Measurements from ENCODE around the gene MIAT. TPM values are rescaled to one million over a fixed set of nuclear protein-coding genes. Genes with fewer than 3 reads are reported as not detected.

Gene MIAT
- total RNA-seq, 1 donor from 2014 or later, result 7.0 TPM

- Mint-ChIP-seq H3K27me3 (ENCODE audit: low read depth) (no peaks in the 10 kb centered on the region), H3K36me3 (no peaks in the 10 kb centered on the region), H3K9me3 (no peaks in the 10 kb centered on the region), H3K27ac (no peak overlapping the region), H3K4me3 (no peak overlapping the region), H3K4me1 (peaks cover 2% of the 10 kb centered on the region)
- DNase-seq (ENCODE audit: low spot score in 2 of 2, unreplicated experiment in 2 of 2), result no peak
- TF ChIP-seq CTCF (IDR thresholded peaks at IDR 0.05; ENCODE audit: unreplicated experiment), result no peak
These were observed 58.1 kb downstream of the MIAT start for GRCh38 chr22:26715392-26715936.

- Mint-ChIP-seq H3K27me3 (ENCODE audit: low read depth) (no peaks in the 10 kb centered on the region), H3K36me3 (peaks cover 5% of the 10 kb centered on the region), H3K27ac (no peak overlapping the region), H3K4me1 (peaks cover 1% of the 10 kb centered on the region), H3K9me3 (no peaks in the 10 kb centered on the region), H3K4me3 (no peak overlapping the region)
- no peak for DNase-seq (ENCODE audit: low spot score in 2 of 2, unreplicated experiment in 2 of 2)
- no peak for TF ChIP-seq CTCF (IDR thresholded peaks at IDR 0.05; ENCODE audit: unreplicated experiment)
These were observed 61.1 kb downstream of the MIAT start for GRCh38 chr22:26718488-26718887.

GRCh38 chr22:26718905-26719304 is 61.5 kb downstream of the MIAT start:
- no peak for DNase-seq (ENCODE audit: low spot score in 2 of 2, unreplicated experiment in 2 of 2)
- Mint-ChIP-seq H3K9me3 (no peaks in the 10 kb centered on the region), H3K27ac (no peak overlapping the region), H3K36me3 (peaks cover 7% of the 10 kb centered on the region), H3K4me1 (no peaks in the 10 kb centered on the region), H3K27me3 (ENCODE audit: low read depth) (no peaks in the 10 kb centered on the region), H3K4me3 (no peak overlapping the region)
- no peak for TF ChIP-seq CTCF (IDR thresholded peaks at IDR 0.05; ENCODE audit: unreplicated experiment)

- H3K27me3 Mint-ChIP-seq (ENCODE audit: low read depth), result no peaks in the 10 kb centered on the region
- no peak overlapping the region for H3K4me3 Mint-ChIP-seq
- H3K36me3 Mint-ChIP-seq, result peaks cover 14% of the 10 kb centered on the region
- peaks cover 5% of the 10 kb centered on the region for H3K9me3 Mint-ChIP-seq
- H3K27ac Mint-ChIP-seq, result no peak overlapping the region
- no peak for DNase-seq (ENCODE audit: low spot score in 2 of 2, unreplicated experiment in 2 of 2)
- no peaks in the 10 kb centered on the region for H3K4me1 Mint-ChIP-seq
- no peak for TF ChIP-seq CTCF (IDR thresholded peaks at IDR 0.05; ENCODE audit: unreplicated experiment)
These were observed 64.8 kb downstream of the MIAT start for GRCh38 chr22:26722159-26722558.

- H3K9me3 Mint-ChIP-seq, result peaks cover 5% of the 10 kb centered on the region
- no peak for TF ChIP-seq CTCF (IDR thresholded peaks at IDR 0.05; ENCODE audit: unreplicated experiment)
- no peak overlapping the region for H3K4me3 Mint-ChIP-seq
- no peak for DNase-seq (ENCODE audit: low spot score in 2 of 2, unreplicated experiment in 2 of 2)
- H3K36me3 Mint-ChIP-seq, result peaks cover 24% of the 10 kb centered on the region
- no peaks in the 10 kb centered on the region for H3K27me3 Mint-ChIP-seq (ENCODE audit: low read depth)
- H3K4me1 Mint-ChIP-seq, result no peaks in the 10 kb centered on the region
- H3K27ac Mint-ChIP-seq, result no peak overlapping the region
These were observed 67.0 kb downstream of the MIAT start for GRCh38 chr22:26724414-26724813.

Measured in mesothelial cell of epicardium (in vitro differentiated cells).